A549 (cell line): ENCODE measurements around the gene MBD3L5.

ENCODE experiments used
- ATOH8 ChIP-seq: fragments of 250-450 bp; sonication (Bioruptor Pico); IDR thresholded peaks from 2 replicates; pipeline ENCODE4 v1.5.0; 2020; ENCODE audit warnings: low read depth, mild to moderate bottlenecking, moderate library complexity
- BCL3 ChIP-seq: fragments of >200 bp; sonication (Bioruptor Twin); formaldehyde crosslinking; IDR thresholded peaks from 3 replicates; pipeline ENCODE4 v1.6.1; 2016
- CEBPB ChIP-seq, 2 experiments: fragments of >200 bp in 1 of 2; sonication (Bioruptor Twin) in 1 of 2; formaldehyde crosslinking in 1 of 2; IDR thresholded peaks; 2 replicates each; pipeline ENCODE4 v1.6.1; 2012 to 2016
- CHD2 ChIP-seq: fragments of 150-350 bp; IDR thresholded peaks from 2 replicates; pipeline ENCODE4 v1.6.1; 2014; ENCODE audit warnings: low read length; ENCODE audit not compliant: partially characterized antibody
- CTCF ChIP-seq: fragments of >200 bp; sonication (Bioruptor Twin); formaldehyde crosslinking; IDR thresholded peaks from 3 replicates; pipeline ENCODE4 v1.5.1; 2016
- FOSB ChIP-seq: fragments of 250-450 bp; sonication (Bioruptor Pico); IDR thresholded peaks from 2 replicates; pipeline ENCODE4 v1.5.0; 2020; ENCODE audit warnings: mild to moderate bottlenecking, moderate library complexity
- JUNB ChIP-seq: fragments of >200 bp; sonication (Bioruptor Twin); formaldehyde crosslinking; IDR thresholded peaks from 2 replicates; pipeline ENCODE4 v1.6.1; 2016
- POLR2A ChIP-seq: IDR thresholded peaks from 2 replicates; pipeline ENCODE4 v1.6.1; 2012; ENCODE audit warnings: mild to moderate bottlenecking, low read length
- RFX5 ChIP-seq: fragments of 450-650 bp; IDR thresholded peaks from 2 replicates; pipeline ENCODE4 v1.7.1; 2014; ENCODE audit warnings: antibody characterized with exemption, mild to moderate bottlenecking, moderate library complexity
- SMC3 ChIP-seq: fragments of >200 bp; sonication (Bioruptor Twin); formaldehyde crosslinking; IDR thresholded peaks from 3 replicates; pipeline ENCODE4 v1.6.1; 2018; ENCODE audit warnings: inconsistent platforms
- ZFP36 ChIP-seq: fragments of 450-650 bp; IDR thresholded peaks from 2 replicates; pipeline ENCODE4 v1.6.1; 2014; ENCODE audit warnings: borderline replicate concordance; ENCODE audit not compliant: partially characterized antibody

GRCh38 chr19:7076151-7076550, 45.8 kb downstream of the MBD3L5 start:
- TF ChIP-seq ATOH8 (no peak), CTCF (no peak), SMC3 (no peak), FOSB (CRISPR knock-in tag) (no peak), BCL3 (no peak), JUNB (no peak), CHD2 (no peak), RFX5 (no peak), CEBPB (IDR thresholded peaks at IDR 0.05) (no peak), POLR2A (no peak), ZFP36 (no peak)
